ENCODE data around the gene SLC13A2.
A peak's percentile ranks its signal among the peaks of the same experiment; 100 is the strongest.

The SLC13A2 gene

GRCh38 chr17:28470266-28470913 lies 3.1 kb upstream of the SLC13A2 start:
- no peak for DNase-seq

GRCh38 chr17:28470914-28471366 lies 2.5 kb upstream of the SLC13A2 start:
- ATAC-seq = no peak
- no peak for DNase-seq

More at GRCh38 chr17:28470266-28470913, 3.1 kb upstream of the SLC13A2 start:
- no peak for ATAC-seq

DNA sequence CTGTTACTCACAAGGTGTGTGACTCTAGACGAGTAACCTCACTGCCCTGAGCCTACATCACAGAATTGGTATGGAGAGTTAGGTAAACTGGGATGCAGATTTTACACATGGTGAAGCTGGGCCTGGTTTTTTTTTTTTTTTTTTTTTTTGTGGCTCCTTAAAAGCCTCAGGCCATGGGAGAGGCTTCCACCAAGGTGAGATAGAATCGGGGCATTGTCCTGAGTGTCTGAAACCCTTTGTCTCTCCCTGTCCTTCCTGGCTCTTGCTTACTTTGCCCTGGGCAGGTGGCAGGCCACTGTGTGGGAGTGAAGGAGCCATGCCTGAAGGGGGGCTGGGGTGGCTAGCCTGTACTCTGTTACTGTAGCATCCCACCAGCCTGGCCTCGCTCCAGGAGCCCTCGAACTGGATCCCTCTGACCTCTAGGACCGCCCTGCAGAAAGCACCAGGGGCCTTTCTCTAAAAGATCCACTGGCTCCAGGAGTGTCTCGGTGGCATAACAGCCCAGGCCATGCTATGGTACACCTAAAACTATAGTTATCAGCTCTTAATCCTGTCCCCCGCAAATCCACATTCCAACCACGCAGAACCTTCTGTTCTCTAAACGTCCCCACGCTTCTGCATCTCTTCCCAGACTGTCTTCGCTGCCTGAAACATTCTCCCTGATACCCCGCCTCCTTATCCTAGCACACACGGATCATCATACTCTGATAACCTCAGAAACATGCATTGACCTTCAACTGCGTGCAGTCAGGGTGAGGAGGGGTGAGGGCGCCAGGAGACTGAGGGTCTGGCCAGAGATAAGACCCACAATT lies 1.7 kb upstream of the SLC13A2 start:
- no peak for ATAC-seq
- no peak for DNase-seq

DNA sequence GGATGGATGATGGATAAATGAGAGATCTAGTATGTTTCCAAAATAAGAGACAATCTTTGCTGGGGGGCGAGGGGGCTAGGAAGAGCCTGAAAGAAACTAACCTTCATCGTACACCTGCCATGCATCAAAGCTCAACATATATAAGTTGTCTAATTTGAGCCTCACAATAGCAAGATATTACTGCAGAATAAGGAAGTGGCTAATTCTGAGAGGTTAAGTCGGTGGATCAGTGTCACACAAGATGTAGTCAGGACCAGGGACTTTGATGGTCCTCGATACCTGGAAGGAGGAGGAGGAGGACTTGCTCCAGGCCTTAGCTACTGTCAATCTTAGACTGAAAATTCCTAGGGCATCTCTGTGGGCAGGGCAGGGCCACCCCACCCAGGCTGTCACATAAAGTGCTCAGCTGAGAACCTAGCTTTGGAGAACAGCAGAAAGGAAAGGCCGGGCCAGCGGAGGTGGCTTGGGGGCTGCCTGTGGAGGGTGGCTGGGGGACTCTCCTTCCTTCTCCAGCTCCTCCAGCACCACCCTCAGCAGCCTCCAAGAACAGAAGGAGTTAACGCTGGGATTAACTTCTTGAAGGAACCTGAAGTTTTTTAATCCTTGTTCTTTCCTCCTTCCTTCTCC lies 460 bp upstream of the SLC13A2 start:
- DNase-seq (no peak), ATAC-seq (no peak)

GRCh38 chr17:28474111-28474531 lies 677 bp downstream of the SLC13A2 start:
- ATAC-seq (no peak), DNase-seq (no peak)

DNA sequence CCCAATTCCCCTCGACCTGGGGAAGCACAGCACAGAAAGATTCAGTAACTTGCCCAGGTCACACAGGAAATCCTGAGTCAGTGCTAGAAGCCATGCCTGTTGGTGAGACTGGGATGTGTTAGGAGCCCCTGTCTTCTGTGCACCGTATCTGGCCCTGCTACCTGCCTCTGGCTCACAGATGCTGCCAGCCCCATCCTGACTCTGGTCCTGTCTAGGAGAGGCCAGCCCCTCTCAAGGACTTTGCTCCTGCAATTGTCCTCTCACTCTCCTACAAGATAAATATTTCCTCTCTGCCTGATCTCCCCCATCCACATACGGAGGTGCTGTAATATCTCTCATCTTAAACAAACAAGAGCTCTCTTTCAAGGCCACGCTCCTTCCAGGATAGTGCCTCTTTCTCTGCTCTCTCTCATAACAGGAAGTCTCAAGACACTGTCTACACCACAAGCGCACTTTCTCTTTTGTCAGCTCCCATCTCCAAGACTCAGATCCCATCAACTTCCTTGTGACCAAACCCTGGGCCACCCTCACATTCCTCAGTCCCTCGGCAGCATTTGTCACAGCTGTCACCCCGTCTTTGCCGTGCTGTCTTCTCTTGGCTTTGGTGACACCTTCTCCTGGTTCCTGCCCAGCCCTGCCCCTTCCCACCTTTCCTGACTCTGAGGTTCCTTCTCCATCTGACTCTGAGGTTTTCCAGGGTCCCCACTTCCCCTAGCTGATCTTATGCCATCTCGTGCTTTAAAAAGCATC lies 1.9 kb downstream of the SLC13A2 start:
- DNase-seq (no peak), ATAC-seq (no peak)

DNA sequence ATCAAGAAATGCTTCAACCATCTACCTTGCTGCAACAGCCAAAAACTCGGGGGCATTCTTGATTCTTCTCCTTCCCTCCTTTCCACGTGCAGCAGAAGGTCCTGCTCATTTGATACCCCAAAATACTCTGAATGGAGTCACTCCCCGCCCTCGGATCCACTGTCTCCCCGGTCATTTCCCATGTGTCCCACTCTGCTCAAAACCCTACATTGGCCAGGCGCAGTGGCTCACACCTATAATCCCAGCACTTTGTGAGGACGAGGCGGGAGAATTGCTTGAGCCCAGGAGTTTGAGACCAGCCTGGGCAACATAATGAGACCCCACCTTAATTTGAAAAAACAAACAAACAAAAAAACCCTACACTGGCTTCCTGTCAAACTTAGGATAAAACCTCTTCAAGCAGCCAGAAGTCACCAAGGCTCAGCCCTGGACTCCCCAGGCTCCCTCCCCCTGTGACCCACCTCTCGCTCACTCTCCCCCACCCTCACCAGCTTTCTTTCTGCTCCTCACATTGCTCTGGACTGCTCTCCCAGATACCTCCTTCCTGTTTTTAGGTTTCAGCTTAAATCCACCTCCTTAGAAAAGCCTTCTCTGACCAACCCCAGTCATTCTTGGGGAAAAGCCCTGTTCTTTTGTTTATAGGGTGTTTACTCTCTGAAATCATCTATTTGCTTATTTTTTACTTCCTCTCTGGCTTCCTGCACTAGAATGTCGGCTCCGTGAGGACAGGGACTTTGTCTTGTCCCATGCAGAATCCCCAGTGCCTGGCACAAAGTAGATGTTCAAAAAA lies 2.8 kb downstream of the SLC13A2 start:
- DNase-seq (no peak), ATAC-seq (no peak)

- no peak for ATAC-seq
Observed at GRCh38 chr17:28477928-28478327, 4.5 kb downstream of the SLC13A2 start.

DNA sequence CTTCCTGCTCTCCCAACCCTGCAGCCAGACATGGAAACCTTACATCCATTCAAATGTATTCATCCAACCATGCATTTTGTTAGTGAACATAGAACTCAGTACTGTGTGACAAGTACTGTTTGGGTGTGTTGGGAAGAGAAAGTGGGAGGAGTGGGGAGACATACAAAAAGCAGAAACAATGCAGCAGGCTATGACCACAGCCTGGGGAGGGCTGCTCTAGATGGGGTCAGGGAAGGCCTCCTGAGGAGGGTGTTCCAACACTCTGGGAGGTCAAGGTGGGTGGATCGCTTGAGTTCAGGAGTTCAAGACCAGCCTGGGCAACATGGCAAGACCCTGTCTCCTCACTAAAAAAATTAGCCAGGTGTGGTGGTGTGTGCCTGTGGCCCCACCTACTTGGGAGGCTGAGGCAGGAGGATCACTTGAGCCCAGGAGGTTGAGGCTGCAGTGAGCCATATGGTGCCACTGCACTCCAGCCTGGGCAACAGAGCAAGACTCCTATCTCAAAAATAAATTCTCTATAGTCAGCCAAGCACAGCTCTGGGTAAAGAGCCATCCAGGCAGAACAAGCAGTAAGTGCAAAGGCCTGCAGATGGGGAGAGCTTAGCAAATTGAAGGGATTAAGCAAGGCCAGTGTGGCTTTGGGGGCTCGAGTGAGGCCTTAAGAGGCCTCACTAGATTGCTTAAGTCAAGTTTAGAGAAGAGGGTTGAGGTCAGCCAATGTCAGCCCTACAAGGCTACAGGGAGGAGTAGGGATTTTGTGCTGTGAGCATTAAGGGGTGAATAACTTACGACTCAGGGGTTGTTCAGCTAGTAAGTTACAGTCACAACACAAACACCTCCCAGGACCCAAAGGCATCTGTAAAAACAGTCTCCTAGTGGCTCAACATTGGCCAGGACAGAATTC lies 5.5 kb downstream of the SLC13A2 start:
- DNase-seq (no peak), ATAC-seq (no peak)

More at GRCh38 chr17:28477928-28478327, 4.5 kb downstream of the SLC13A2 start:
- DNase-seq = no peak

- DNase-seq (no peak), ATAC-seq (no peak)
Observed at GRCh38 chr17:28480278-28480677, 6.8 kb downstream of the SLC13A2 start.

- DNase-seq (no peak), ATAC-seq (no peak)
Observed at GRCh38 chr17:28480799-28481571, 7.5 kb downstream of the SLC13A2 start.

DNA sequence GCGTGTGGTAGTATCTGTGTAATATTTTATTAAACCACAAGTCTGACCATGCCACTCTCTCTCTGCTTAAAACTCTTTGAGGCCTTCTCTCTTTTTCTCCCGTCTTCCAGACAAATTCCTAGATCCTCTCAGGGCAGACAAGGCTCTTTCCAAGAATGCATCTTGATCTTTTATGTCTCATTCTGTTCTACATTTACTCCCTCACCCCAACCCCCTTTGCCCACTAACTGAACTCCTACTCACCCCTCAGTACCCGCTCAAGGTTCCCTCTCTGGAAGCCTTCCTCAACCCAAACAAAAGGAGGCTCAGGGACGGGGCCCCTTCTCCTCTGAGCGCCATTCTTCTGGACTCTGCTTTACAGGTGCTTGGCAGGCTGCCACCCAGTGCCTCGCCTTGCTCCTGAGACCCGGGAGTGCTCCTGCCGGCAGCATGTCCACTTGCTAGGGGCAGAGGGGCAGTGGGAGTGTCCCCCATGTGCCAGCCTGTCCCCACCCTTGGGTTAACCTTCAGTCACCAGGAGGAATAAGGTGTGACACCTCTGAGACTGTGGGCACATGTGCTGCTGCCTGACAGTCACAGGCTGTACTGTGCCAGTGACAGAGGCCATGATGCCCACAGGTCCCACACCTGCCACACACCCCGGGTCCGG lies 9.2 kb downstream of the SLC13A2 start:
- no peak for DNase-seq

DNA sequence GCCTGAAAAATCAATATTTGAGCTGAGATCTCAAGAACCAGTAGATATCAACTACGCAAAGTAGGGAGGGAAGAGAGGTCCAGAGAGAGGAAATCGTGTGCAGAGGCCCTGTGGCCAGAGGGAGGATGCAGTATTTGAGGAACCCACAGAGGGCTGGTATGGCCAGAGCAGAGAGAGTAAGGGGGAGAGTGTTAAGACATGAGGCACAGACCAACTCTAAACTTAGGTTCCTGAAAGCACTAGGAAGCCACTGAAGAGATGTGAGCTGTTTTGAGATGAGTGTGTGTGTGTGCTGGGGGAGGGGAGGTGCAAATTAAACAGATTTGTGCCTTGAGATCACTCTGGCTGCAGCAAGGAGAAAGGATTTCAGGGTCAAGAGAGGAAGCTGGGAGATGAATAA lies 10.9 kb downstream of the SLC13A2 start:
- no peak for ATAC-seq
- DNase-seq = no peak

More for the DNA sequence above, 9.2 kb downstream of the SLC13A2 start:
- ATAC-seq = peak; percentile 20

DNA sequence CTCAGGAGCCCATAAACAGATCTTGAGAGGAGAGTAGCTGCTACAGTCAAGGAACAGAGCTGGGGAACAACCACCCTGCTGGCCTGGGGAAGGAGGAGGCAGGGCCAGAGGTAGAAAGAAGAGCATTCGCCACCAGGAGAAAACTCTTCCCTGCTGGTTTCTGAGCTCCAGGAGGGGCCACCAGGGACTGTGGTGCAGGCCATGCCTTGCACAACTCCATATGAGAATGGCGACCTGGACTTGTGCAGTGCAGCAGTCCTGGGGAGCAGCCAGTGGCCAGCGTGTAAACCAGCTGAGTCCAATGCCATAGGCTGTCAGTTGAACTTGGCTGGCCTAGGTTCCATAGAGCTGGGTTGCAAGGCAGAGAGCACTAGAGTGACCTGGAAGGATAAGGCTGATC lies 11.6 kb downstream of the SLC13A2 start:
- no peak for DNase-seq

DNA sequence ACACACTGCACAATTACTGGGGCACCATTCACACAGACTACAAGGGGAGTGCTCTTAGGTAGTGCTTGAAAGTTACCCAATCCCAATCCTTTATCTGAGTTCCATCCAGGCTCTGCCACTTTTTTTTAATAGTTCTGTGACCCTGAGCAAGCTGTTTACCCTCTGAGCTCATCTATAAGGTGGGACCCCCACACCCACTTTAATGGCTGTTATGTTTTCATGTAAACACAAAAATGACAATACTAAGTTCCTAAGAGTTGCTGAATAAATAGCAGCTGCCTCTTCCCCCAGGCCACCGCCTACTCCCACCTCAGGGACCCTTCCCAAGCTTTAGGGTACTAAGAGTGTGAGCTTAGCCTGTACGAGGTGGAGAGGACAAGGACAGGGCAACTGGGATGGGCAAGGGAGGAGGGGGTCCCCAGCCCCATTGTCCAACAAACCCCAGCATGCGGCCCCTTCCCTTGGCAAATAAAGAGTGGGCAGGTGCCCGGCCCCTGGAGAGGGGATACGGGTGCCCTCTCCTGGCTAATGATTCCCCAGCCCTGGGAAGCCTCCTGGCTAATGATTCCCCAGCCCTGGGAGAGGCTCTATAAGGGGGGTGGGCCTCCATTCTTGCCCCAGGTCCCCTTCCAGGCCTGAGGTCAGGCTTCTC lies 14.6 kb downstream of the SLC13A2 start:
- no peak for ATAC-seq
- DNase-seq = no peak

More for the DNA sequence above, 11.6 kb downstream of the SLC13A2 start:
- ATAC-seq = no peak

GRCh38 chr17:28488533-28489276 lies 15.3 kb downstream of the SLC13A2 start:
- no peak for DNase-seq

GRCh38 chr17:28491286-28491685 lies 17.8 kb downstream of the SLC13A2 start:
- no peak for DNase-seq

More at GRCh38 chr17:28488533-28489276, 15.3 kb downstream of the SLC13A2 start:
- no peak for ATAC-seq

GRCh38 chr17:28491860-28492259 lies 18.4 kb downstream of the SLC13A2 start:
- DNase-seq = no peak
- no peak for ATAC-seq

More at GRCh38 chr17:28491286-28491685, 17.8 kb downstream of the SLC13A2 start:
- ATAC-seq = no peak
